RWPE2 (cell line): ENCODE results near the gene CRYBB3.
"Not testable (repeated sequence)": the region's sequence is repeated elsewhere in the genome, so short reads cannot be mapped to it uniquely, and the experiment has no call there.

ENCODE experiments used
- ATAC-seq: fragments of 200-7000 bp; cut with Tn5 transposase; 3 replicates; pipeline ENCODE4 v1.9.1; 2021; ENCODE audit warnings: low read depth
- DNase-seq: peaks from one replicate; pipeline ENCODE4 v3.0.0-alpha.2; 2020; ENCODE audit warnings: low spot score
- H3K27ac ChIP-seq: fragments of 450-650 bp; 2 replicates; pipeline ENCODE4 v1.5.1; 2017; ENCODE audit warnings: mild to moderate bottlenecking; ENCODE audit not compliant: poor library complexity, severe bottlenecking
- H3K27me3 ChIP-seq: fragments of 250-450 bp; sonication (Bioruptor Pico); 2 replicates; pipeline ENCODE4 v1.5.1; 2021; ENCODE audit warnings: mild to moderate bottlenecking, moderate library complexity; ENCODE audit not compliant: insufficient read depth, poor library complexity, severe bottlenecking
- H3K36me3 ChIP-seq: fragments of 250-450 bp; sonication (Bioruptor Pico); 2 replicates; pipeline ENCODE4 v1.5.1; 2020; ENCODE audit warnings: low read depth, mild to moderate bottlenecking, moderate library complexity
- H3K4me1 ChIP-seq: fragments of 250-450 bp; sonication (Bioruptor Pico); 2 replicates; pipeline ENCODE4 v1.5.1; 2021; ENCODE audit warnings: mild to moderate bottlenecking, moderate library complexity; ENCODE audit not compliant: insufficient read depth, poor library complexity, severe bottlenecking
- H3K4me3 ChIP-seq: fragments of 250-450 bp; sonication (Bioruptor Pico); 2 replicates; pipeline ENCODE4 v1.5.1; 2021; ENCODE audit warnings: mild to moderate bottlenecking, moderate library complexity; ENCODE audit not compliant: severe bottlenecking
- H3K9me3 ChIP-seq: fragments of 250-450 bp; sonication (Bioruptor Pico); 2 replicates; pipeline ENCODE4 v1.5.1; 2021; ENCODE audit warnings: mild to moderate bottlenecking, moderate library complexity; ENCODE audit not compliant: severe bottlenecking
- TF ChIP-seq, protein P1 (sequence below): fragments of 450-650 bp; IDR thresholded peaks from one replicate; pipeline ENCODE4 v1.5.1; 2017; ENCODE audit warnings: mild to moderate bottlenecking, moderate library complexity; ENCODE audit not compliant: poor library complexity, severe bottlenecking

The CRYBB3 gene

DNA sequence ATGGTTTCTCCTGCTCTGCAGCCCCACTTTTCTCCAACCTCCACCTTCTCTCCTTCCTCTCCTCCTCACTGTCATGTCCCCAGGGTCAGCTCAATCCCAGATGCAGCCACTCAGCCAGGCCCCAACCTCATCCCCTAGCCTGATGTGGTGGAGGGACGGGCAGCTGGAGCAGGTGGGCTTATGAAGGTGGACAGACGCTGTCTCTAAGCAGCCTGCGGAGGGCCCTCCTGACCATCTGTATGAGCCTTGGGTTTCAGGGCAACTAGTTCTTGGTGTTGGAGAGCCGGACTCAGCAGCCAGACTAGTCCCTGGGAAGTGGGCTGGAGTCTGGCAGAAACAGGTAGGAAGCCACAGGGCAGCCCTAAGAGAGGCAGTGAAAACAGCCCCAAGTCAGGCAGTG lies 37.8 kb downstream of the CRYBB3 start:
- no peaks in the 10 kb centered on the region for H3K4me1 ChIP-seq
- no peak overlapping the region for H3K4me3 ChIP-seq
- no peaks in the 10 kb centered on the region for H3K9me3 ChIP-seq
- ATAC-seq (no peak), DNase-seq (no peak)
- H3K27me3 ChIP-seq = no peaks in the 10 kb centered on the region
- no peak overlapping the region for H3K27ac ChIP-seq
- no peaks in the 10 kb centered on the region for H3K36me3 ChIP-seq
- TF ChIP-seq, protein P1, sequence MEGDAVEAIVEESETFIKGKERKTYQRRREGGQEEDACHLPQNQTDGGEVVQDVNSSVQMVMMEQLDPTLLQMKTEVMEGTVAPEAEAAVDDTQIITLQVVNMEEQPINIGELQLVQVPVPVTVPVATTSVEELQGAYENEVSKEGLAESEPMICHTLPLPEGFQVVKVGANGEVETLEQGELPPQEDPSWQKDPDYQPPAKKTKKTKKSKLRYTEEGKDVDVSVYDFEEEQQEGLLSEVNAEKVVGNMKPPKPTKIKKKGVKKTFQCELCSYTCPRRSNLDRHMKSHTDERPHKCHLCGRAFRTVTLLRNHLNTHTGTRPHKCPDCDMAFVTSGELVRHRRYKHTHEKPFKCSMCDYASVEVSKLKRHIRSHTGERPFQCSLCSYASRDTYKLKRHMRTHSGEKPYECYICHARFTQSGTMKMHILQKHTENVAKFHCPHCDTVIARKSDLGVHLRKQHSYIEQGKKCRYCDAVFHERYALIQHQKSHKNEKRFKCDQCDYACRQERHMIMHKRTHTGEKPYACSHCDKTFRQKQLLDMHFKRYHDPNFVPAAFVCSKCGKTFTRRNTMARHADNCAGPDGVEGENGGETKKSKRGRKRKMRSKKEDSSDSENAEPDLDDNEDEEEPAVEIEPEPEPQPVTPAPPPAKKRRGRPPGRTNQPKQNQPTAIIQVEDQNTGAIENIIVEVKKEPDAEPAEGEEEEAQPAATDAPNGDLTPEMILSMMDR = no peak

DNA sequence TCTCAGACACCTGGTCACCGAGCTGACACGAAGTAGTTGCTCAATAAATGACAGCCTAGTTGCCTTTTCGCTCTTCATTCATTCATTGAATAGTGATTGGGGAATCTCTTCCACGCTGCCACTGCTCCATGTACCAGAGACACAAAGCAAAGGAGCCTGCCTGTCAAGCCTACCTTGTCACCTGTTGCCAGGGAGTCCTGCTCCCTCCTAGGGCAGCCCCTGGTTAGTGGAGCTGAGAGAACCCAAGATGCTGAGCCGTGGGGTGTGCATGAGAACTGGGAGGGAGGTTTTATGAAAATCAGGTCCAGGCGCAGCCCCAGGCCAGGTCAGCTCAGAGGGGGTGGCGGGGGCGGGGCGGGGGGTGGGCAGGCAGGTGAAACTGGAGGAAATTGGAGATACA lies 38.4 kb downstream of the CRYBB3 start:
- H3K4me3 ChIP-seq, ATAC-seq, H3K27ac ChIP-seq, H3K27me3 ChIP-seq, H3K4me1 ChIP-seq, H3K9me3 ChIP-seq, H3K36me3 ChIP-seq, DNase-seq: not testable (repeated sequence)

DNA sequence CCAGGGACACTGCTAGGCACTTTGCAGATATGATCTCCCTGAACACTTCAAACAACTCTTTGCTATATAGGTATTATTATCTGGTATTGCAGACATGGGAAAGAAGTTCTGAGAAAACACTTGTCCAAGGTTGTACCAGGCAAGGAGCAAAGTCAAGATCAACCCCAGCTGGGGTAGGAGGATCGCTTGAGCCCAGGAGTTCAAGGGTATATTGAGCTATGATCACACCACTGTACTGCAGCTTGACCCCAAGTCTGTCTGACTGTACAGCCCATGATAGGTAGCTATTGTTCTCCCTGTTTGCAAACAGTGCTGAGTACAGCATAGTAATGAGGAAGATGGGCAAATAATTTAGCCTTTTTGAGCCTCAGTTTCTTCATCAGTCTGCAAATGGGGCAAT lies 55.5 kb downstream of the CRYBB3 start:
- H3K4me1 ChIP-seq, ATAC-seq, H3K27me3 ChIP-seq, H3K27ac ChIP-seq, H3K36me3 ChIP-seq, DNase-seq, H3K4me3 ChIP-seq, H3K9me3 ChIP-seq: not testable (repeated sequence)
